DMS79 treated with DMSO at 0.1 percent for 48 hours (cell line): ENCODE measurements around the gene GNG8.
A peak's percentile ranks its signal among the peaks of the same experiment; 100 is the strongest.

Experiments used
- DNase-seq: peaks from one replicate; lab custom pipeline; 2025; lab: John Stamatoyannopoulos, UW

Gene GNG8

GRCh38 chr19:46602392-46603194 lies 33.4 kb downstream of the GNG8 start:
- DNase-seq: no peak

- no peak for DNase-seq
Measured at GRCh38 chr19:46601318-46602224, 34.4 kb downstream of the GNG8 start, which contains the start of gene CALM3. TSS of gene CALM3 (plus strand) at chr19:46601330. CDS start at chr19:46601435, 105 bp downstream.

- peak; percentile 93 for DNase-seq
Measured at GRCh38 chr19:46600384-46601317, 35.4 kb downstream of the GNG8 start.

GRCh38 chr19:46599716-46600373 lies 36.2 kb downstream of the GNG8 start:
- peak; percentile 35 for DNase-seq

- no peak for DNase-seq
Measured at GRCh38 chr19:46598372-46598917, 37.6 kb downstream of the GNG8 start.

- no peak for DNase-seq
Measured at GRCh38 chr19:46596008-46596407, 40.0 kb downstream of the GNG8 start.

- no peak for DNase-seq
Measured at GRCh38 chr19:46591870-46592269, 44.1 kb downstream of the GNG8 start.

GRCh38 chr19:46591254-46591653 lies 44.7 kb downstream of the GNG8 start:
- no peak for DNase-seq

- no peak for DNase-seq
Measured at GRCh38 chr19:46587861-46588260, 48.1 kb downstream of the GNG8 start.

- DNase-seq: no peak
Measured at GRCh38 chr19:46586294-46586693, 49.7 kb downstream of the GNG8 start.

GRCh38 chr19:46585539-46585938 lies 50.5 kb downstream of the GNG8 start:
- no peak for DNase-seq
